ENCODE measurements around the gene TOX3.

DNA sequence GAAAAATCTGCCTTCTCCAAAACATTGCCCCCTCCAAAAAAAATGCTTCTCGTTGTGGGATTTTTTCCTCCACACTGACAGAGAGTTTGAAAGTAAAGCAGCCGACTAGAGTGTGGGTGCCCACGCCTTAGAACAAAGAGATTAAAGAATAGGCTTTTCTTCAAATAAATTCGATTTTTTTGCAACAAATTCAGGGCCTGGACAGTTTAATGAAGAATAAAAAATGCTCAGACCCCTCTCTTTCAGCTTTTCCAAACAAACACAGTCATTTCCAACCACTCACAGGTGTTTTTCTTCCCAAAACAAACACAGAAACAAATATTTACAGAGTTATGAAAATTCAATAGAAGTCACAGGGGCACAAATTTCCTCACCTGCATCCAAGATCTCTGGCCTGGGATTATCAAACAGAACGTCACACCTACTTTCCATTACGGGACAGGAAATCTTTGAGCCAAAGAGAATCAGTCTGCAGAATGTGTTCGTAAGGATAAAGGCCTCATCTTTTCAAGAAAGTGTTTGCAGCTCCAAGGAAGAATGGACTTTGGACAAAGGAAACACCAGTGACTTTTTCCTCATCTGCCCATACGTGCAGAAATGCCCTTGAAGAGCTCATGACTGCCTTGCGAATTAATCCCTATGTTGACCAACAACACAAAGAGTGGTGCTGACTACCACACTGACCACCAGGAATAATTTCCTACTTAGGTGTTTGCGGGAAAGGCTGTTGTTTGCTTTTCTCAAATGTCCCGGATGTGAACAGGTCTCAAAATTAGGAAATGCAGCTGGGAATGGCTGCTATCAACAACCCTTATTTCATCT is 31.3 kb upstream of the TOX3 start:
- TF ChIP-seq EZH2 (IDR thresholded peaks at IDR 0.05; ENCODE audit: borderline replicate concordance, insufficient read depth, low read depth, low read length, poor library complexity, severe bottlenecking), result no peak
- TF ChIP-seq, protein P1, sequence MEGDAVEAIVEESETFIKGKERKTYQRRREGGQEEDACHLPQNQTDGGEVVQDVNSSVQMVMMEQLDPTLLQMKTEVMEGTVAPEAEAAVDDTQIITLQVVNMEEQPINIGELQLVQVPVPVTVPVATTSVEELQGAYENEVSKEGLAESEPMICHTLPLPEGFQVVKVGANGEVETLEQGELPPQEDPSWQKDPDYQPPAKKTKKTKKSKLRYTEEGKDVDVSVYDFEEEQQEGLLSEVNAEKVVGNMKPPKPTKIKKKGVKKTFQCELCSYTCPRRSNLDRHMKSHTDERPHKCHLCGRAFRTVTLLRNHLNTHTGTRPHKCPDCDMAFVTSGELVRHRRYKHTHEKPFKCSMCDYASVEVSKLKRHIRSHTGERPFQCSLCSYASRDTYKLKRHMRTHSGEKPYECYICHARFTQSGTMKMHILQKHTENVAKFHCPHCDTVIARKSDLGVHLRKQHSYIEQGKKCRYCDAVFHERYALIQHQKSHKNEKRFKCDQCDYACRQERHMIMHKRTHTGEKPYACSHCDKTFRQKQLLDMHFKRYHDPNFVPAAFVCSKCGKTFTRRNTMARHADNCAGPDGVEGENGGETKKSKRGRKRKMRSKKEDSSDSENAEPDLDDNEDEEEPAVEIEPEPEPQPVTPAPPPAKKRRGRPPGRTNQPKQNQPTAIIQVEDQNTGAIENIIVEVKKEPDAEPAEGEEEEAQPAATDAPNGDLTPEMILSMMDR (IDR thresholded peaks at IDR 0.05), result no peak
